Measurements from ENCODE around the gene COMT. TPM values are rescaled to one million over a fixed set of nuclear protein-coding genes. Genes with fewer than 3 reads are reported as not detected.
A peak's percentile ranks its signal among the peaks of the same experiment; 100 is the strongest.

Gene COMT
- total RNA-seq, 1 donor from 2014 or later = 221 TPM

- Histone ChIP-seq H3K27me3 (ENCODE audit: control insufficient read depth, insufficient read depth, low read length) (no peaks in the 10 kb centered on the region), H3K36me3 (ENCODE audit: control insufficient read depth, insufficient read depth, low read length) (peaks cover 26% of the 10 kb centered on the region), H3K4me3 (ENCODE audit: low read depth, low read length) (no peak overlapping the region)
- FAIRE-seq = no peak
- TF ChIP-seq, protein P1, sequence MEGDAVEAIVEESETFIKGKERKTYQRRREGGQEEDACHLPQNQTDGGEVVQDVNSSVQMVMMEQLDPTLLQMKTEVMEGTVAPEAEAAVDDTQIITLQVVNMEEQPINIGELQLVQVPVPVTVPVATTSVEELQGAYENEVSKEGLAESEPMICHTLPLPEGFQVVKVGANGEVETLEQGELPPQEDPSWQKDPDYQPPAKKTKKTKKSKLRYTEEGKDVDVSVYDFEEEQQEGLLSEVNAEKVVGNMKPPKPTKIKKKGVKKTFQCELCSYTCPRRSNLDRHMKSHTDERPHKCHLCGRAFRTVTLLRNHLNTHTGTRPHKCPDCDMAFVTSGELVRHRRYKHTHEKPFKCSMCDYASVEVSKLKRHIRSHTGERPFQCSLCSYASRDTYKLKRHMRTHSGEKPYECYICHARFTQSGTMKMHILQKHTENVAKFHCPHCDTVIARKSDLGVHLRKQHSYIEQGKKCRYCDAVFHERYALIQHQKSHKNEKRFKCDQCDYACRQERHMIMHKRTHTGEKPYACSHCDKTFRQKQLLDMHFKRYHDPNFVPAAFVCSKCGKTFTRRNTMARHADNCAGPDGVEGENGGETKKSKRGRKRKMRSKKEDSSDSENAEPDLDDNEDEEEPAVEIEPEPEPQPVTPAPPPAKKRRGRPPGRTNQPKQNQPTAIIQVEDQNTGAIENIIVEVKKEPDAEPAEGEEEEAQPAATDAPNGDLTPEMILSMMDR (IDR thresholded peaks at IDR 0.05; ENCODE audit: insufficient read depth, low read length, severe bottlenecking) = no peak
- no peak for DNase-seq (ENCODE audit: low read depth)
Observed at GRCh38 chr22:19969141-19969928, 27.8 kb downstream of the COMT start.

DNA sequence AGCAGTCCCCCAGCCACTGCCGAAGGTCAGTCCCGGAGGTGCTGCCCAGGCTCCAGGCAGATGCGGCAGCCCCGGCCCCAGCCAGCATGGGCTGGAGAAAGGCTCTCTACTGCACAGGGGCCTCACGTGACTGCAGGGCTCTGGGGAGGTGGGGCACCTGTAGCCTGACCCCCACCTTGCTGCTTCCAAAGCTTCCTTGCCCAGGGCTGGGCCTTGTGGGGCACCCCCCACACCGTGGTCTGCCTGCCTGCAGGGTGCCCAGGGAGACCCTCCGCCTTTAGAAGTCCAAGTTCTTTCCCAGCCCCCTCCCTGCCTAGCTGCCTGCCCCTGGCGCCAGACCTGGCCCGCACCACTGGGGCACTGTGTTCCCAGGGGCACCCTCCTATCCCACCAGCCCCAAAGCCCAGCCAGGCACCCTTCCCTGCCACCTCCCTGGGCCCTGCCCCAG lies 28.5 kb downstream of the COMT start:
- DNase-seq (ENCODE audit: low read depth) (no peak), FAIRE-seq (no peak)
- Histone ChIP-seq H3K4me3 (ENCODE audit: low read depth, low read length) (no peak overlapping the region), H3K27me3 (ENCODE audit: control insufficient read depth, insufficient read depth, low read length) (no peaks in the 10 kb centered on the region), H3K36me3 (ENCODE audit: control insufficient read depth, insufficient read depth, low read length) (peaks cover 19% of the 10 kb centered on the region)
- TF ChIP-seq, protein P1 (IDR thresholded peaks at IDR 0.05; ENCODE audit: insufficient read depth, low read length, severe bottlenecking) = no peak

GRCh38 chr22:19970479-19971275 lies 29.1 kb downstream of the COMT start:
- H3K36me3 ChIP-seq (ENCODE audit: control insufficient read depth, insufficient read depth, low read length) = peaks cover 19% of the 10 kb centered on the region
- DNase-seq (ENCODE audit: low read depth) (peak; percentile 35), FAIRE-seq (no peak)
- no peaks in the 10 kb centered on the region for H3K27me3 ChIP-seq (ENCODE audit: control insufficient read depth, insufficient read depth, low read length)
- no peak overlapping the region for H3K4me3 ChIP-seq (ENCODE audit: low read depth, low read length)
- TF ChIP-seq, protein P1 (IDR thresholded peaks at IDR 0.05; ENCODE audit: insufficient read depth, low read length, severe bottlenecking) = peak; percentile 94

- FAIRE-seq = peak; percentile 23
- Histone ChIP-seq H3K36me3 (ENCODE audit: control insufficient read depth, insufficient read depth, low read length) (peaks cover 14% of the 10 kb centered on the region), H3K27me3 (ENCODE audit: control insufficient read depth, insufficient read depth, low read length) (no peaks in the 10 kb centered on the region), H3K4me3 (ENCODE audit: low read depth, low read length) (no peak overlapping the region)
- DNase-seq (ENCODE audit: low read depth) = no peak
- TF ChIP-seq, protein P1 (IDR thresholded peaks at IDR 0.05; ENCODE audit: insufficient read depth, low read length, severe bottlenecking) = no peak
Observed at GRCh38 chr22:19971276-19972124, 29.9 kb downstream of the COMT start.

DNA sequence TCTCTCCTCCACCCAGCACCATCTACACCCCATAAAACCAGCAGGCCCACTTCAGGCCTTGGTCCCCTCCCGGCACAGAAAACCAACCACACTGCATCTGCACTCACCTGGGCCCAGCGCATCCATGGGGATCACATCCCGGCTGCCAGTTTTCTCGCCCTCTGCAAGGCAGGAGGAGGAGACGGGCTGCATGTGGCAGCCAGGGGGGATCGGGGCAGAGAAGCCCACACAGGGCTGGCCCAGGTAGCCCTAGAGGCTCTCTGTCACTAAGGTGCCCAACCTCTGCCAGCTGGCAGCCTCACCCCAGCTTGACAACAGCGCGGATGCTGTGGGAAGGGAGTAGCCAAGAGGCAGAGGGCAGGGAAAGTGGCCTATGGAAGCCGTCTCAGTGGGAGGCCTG lies 30.7 kb downstream of the COMT start:
- Histone ChIP-seq H3K4me3 (ENCODE audit: low read depth, low read length) (no peak overlapping the region), H3K36me3 (ENCODE audit: control insufficient read depth, insufficient read depth, low read length) (peaks cover 11% of the 10 kb centered on the region), H3K27me3 (ENCODE audit: control insufficient read depth, insufficient read depth, low read length) (no peaks in the 10 kb centered on the region)
- DNase-seq (ENCODE audit: low read depth) = no peak
- TF ChIP-seq, protein P1 (IDR thresholded peaks at IDR 0.05; ENCODE audit: insufficient read depth, low read length, severe bottlenecking) = no peak
- FAIRE-seq = no peak
